Pancreas (tissue), 10 donors: ENCODE results near the gene RIOK2. TPM values are rescaled to one million over a fixed set of nuclear protein-coding genes. Genes with fewer than 3 reads are reported as not detected.

Experiments used
- ATAC-seq, 4 donors: fragments of 200-7000 bp; cut with Tn5 transposase; one replicate each; pipeline versions ENCODE4 v1.8.0 to v1.9.1; 2020; ENCODE audit warnings: mild to moderate bottlenecking in 4 of 4, moderate library complexity in 4 of 4
- DNase-seq, 6 donors: peaks; one replicate each; pipeline ENCODE4 v3.0.0-alpha.2; 2020
- FAIRE-seq: peaks from 2 replicates; lab custom pipeline; 2012; peaks lifted over from hg19 to GRCh38; lab: Jason Lieb, UNC
- H3K27ac ChIP-seq, 4 donors: fragments of 200-600 bp; sonication (generic); 1 replicate in 3 of 4; 2 replicates in 1 of 4; pipeline versions ENCODE4 v1.5.0 to v1.8.0; 2020
- H3K27me3 ChIP-seq, 4 donors: fragments of 200-600 bp; one replicate each; pipeline ENCODE4 v1.8.0; 2021
- H3K36me3 ChIP-seq, 3 donors: fragments of 200-600 bp; sonication (generic) in 1 of 3; one replicate each; pipeline versions ENCODE4 v1.5.0 to v1.8.0; 2020 to 2021
- H3K4me1 ChIP-seq, 3 donors: fragments of 200-600 bp; one replicate each; pipeline ENCODE4 v1.8.0; 2021
- H3K4me3 ChIP-seq, 4 donors: fragments of 200-600 bp; sonication (generic) in 2 of 4; one replicate each; pipeline versions ENCODE4 v1.5.0 to v1.8.0; 2020 to 2021
- H3K9me3 ChIP-seq, 4 donors: fragments of 200-600 bp; one replicate each; pipeline ENCODE4 v1.8.0; 2021
- CTCF ChIP-seq, 4 donors: fragments of 200-600 bp; sonication (generic) in 3 of 4; IDR thresholded peaks; one replicate each; pipeline versions ENCODE4 v1.5.0 to v1.8.0; 2021; ENCODE audit warnings: antibody characterized with exemption in 4 of 4
- WGBS, 2 donors: extraction: QIAGEN DNeasy Blood & Tissue Kit; methylation state at CpG; one replicate each; pipeline ENCODE4 v1.1.7; 2013; 5-methylcytosine and 5-hydroxymethylcytosine counted together
- intact Hi-C, 3 donors: fragments of 100-400 bp; cut with DNase I; formaldehyde crosslinking; loops; one replicate each; pipeline versions ENCODE4 v1.11.1 to v1.14.2; 2022
- polyA plus RNA-seq, 2 donors: library from polyadenylated mRNA; stranded (reverse); fragments of 200-250 nt; gene quantifications; one replicate each; pipeline ENCODE4 v1.2.3, GENCODE V29; 2013
- total RNA-seq, 6 donors: library from RNA; stranded (reverse); fragmentation: NEBNext Ultra II Directional in 4 of 6; extraction: Animal tissue kit (Norgen Biotek cat#: 25700) in 4 of 6; gene quantifications; one replicate each; pipeline versions ENCODE4 v1.2.1 to v1.2.4, GENCODE V29; 2021 to 2023
- donor health status: healthy with polysubstance abuse.
- donor health status: DM: no; HTN: no; CAD: no; lungs with moderate emphysema.
- donor health status: DM: no; HTN: no; CAD: no.
- donor health status: control.
- donor health status: control.
- donor health status: Bipolar disorder and iron deficiency.
- donor health status: DM: yes; HTN: yes; CAD: no.
- donor health status: DM: no; HTN: no; CAD: no.
- donor health status: DM: no; HTN: no; CAD: no.
- donor health status: DM: yes; HTN: yes; CAD: no.

RIOK2 gene
- total and polyA plus RNA-seq, 8 donors: 7.6 to 18.7 (median 11.1) TPM

DNA sequence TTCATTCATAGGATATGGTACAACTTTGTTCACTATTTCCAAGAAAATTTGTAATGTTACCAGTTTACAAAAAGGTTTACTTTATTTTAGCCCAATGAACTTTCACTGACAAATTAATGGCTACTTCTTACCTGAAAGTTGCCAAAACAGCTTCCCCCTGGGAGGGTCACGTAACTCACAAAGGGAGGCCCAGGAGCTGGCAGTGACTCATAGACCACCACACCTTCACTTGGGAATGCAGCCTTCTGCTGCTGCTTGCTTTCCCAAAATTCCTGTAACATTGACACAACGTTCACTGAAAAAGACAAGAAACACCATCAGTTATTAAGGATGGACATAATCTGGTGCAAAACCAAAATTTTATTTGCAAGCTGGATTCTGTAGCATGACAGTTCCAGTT, 58.7 kb downstream of the RIOK2 start:
- Histone ChIP-seq H3K36me3 (no peaks in the 10 kb centered on the region), H3K4me3 (no peak overlapping the region), H3K27ac (no peak overlapping the region), H3K4me1 (no peaks in the 10 kb centered on the region), H3K9me3 (no peaks in the 10 kb centered on the region), H3K27me3 (no peaks in the 10 kb centered on the region)
- no peak for TF ChIP-seq CTCF (IDR thresholded peaks at IDR 0.05)
- ATAC-seq: no peak
- no peak for DNase-seq
- 58 to 63% methylated on average over 2 of the region's 2 CpGs for WGBS, 2 donors
- intact Hi-C loops: no loop called here
- no peak for FAIRE-seq

DNA sequence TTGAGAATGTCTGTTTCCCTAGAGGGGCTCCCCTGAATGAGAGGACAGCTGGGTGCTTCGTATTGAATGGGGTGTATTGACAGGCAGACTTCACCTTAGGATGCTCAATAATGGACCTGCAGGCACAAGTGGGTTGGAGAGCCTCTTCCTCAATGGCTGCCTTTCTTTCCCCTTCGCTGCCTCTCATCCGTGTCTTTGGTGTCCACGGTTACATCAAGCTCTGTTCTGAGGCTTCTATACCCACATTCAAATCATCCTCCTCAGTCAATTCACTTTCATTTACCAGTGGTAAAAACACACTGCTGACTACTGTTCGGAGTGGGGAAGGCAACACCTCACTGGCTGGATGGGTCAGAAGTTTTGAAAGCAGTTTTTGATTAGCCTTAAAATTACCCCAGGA, 61.2 kb downstream of the RIOK2 start:
- Histone ChIP-seq H3K4me1 (no peaks in the 10 kb centered on the region), H3K36me3 (no peaks in the 10 kb centered on the region), H3K9me3 (no peaks in the 10 kb centered on the region), H3K27me3 (no peaks in the 10 kb centered on the region), H3K4me3 (no peak overlapping the region), H3K27ac (no peak overlapping the region)
- intact Hi-C loops: no loop called here
- no peak for TF ChIP-seq CTCF (IDR thresholded peaks at IDR 0.05)
- no peak for DNase-seq
- no peak for FAIRE-seq
- WGBS, 2 donors: 70 to 80% methylated on average over 5 of the region's 5 CpGs
- no peak for ATAC-seq

DNA sequence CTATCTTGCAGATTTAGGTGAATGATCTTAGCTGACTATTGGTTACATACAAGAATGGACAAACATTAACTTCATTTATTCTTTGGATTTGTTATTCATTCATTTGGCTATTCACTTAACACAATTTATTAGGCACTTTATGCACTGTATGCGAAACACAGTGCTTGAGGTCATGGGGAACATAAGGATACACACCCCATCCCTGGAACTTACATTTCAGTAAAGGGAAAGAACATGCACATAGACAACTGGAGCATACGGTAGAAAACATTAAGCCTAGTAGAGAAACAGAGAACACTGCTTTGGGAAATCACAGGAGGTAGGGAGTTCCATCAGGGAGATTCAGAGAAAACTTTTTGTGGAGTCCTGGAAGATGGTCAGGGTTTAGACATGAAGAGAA, 62.9 kb downstream of the RIOK2 start:
- Histone ChIP-seq H3K27ac (no peak overlapping the region), H3K4me3 (no peak overlapping the region), H3K9me3 (no peaks in the 10 kb centered on the region), H3K36me3 (no peaks in the 10 kb centered on the region), H3K27me3 (no peaks in the 10 kb centered on the region), H3K4me1 (no peaks in the 10 kb centered on the region)
- no peak for TF ChIP-seq CTCF (IDR thresholded peaks at IDR 0.05)
- no peak for DNase-seq
- no peak for FAIRE-seq
- no peak for ATAC-seq
- WGBS, 2 donors: 48 to 63% methylated on average over 2 of the region's 2 CpGs
- intact Hi-C loops: no loop called here

GRCh38 chr5:97119007-97119390, 64.0 kb downstream of the RIOK2 start:
- WGBS, 2 donors: 83 to 94% methylated on average over 2 of the region's 2 CpGs
- intact Hi-C loops: no loop called here
- Histone ChIP-seq H3K4me1 (no peaks in the 10 kb centered on the region), H3K27me3 (no peaks in the 10 kb centered on the region), H3K9me3 (no peaks in the 10 kb centered on the region), H3K36me3 (no peaks in the 10 kb centered on the region), H3K27ac (no peak overlapping the region), H3K4me3 (no peak overlapping the region)
- TF ChIP-seq CTCF (IDR thresholded peaks at IDR 0.05): no peak
- no peak for ATAC-seq
- no peak for FAIRE-seq
- DNase-seq: no peak

- no peak overlapping the region for H3K4me3 ChIP-seq
- H3K9me3 ChIP-seq: no peaks in the 10 kb centered on the region
- H3K36me3 ChIP-seq: no peaks in the 10 kb centered on the region
- 70 to 74% methylated on average over 2 of the region's 2 CpGs for WGBS, 2 donors
- H3K27ac ChIP-seq: no peak overlapping the region
- DNase-seq: no peak
- no peak for FAIRE-seq
- TF ChIP-seq CTCF (IDR thresholded peaks at IDR 0.05): no peak
- intact Hi-C loops: no loop called here
- H3K4me1 ChIP-seq: no peaks in the 10 kb centered on the region
- ATAC-seq: no peak
- no peaks in the 10 kb centered on the region for H3K27me3 ChIP-seq
These were observed 64.6 kb downstream of the RIOK2 start for GRCh38 chr5:97118261-97119006.
